ENCODE measurements around the gene AUNIP. TPM values are rescaled to one million over a fixed set of nuclear protein-coding genes. Genes with fewer than 3 reads are reported as not detected.

The AUNIP gene
- total RNA-seq, 1 experiment from 2014 or later = 22.2 TPM

DNA sequence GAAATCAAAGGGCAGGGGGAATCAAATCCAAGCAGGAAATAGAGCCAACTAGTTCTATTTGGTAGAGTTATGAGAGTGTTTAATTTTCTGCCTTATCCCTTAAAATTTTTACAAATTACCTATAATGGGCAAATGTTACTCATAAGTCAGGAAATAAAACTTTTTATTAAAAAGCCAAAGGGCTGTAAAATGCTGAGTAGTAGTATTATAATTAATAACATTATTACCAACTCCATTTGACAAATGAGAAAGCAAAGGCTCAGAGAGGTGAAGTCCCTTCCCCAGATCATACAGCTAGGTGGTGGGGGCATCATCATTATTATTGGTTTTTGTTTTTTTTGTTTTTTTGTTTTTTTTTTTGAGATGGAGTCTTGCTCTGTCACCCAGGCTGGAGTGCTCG is 55.9 kb downstream of the AUNIP start:
- TF ChIP-seq, protein P1, sequence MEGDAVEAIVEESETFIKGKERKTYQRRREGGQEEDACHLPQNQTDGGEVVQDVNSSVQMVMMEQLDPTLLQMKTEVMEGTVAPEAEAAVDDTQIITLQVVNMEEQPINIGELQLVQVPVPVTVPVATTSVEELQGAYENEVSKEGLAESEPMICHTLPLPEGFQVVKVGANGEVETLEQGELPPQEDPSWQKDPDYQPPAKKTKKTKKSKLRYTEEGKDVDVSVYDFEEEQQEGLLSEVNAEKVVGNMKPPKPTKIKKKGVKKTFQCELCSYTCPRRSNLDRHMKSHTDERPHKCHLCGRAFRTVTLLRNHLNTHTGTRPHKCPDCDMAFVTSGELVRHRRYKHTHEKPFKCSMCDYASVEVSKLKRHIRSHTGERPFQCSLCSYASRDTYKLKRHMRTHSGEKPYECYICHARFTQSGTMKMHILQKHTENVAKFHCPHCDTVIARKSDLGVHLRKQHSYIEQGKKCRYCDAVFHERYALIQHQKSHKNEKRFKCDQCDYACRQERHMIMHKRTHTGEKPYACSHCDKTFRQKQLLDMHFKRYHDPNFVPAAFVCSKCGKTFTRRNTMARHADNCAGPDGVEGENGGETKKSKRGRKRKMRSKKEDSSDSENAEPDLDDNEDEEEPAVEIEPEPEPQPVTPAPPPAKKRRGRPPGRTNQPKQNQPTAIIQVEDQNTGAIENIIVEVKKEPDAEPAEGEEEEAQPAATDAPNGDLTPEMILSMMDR (conservative IDR thresholded peaks at IDR 0.05) = no peak
- H3K9ac ChIP-seq (ENCODE audit: extremely low read depth, insufficient read length, low read length) = no peak overlapping the region
- Mint-ChIP-seq H3K4me1 (peaks cover 19 to 33% of the 10 kb centered on the region in 2 experiments), H3K27ac (no peak overlapping the region), H3K27me3 (ENCODE audit: low read depth) (peaks cover 3% of the 10 kb centered on the region; the same call in 1 of the 2 replicates), H3K9me3 (no peaks in the 10 kb centered on the region), H3K4me3 (no peak overlapping the region), H3K36me3 (ENCODE audit: insufficient read depth in 1 of 3, low read depth in 3 of 3) (peaks cover 7 to 39% (median 18%) of the 10 kb centered on the region in 3 experiments; a peak in 6 of 7 replicates)
- H4K8ac ChIP-seq (replicated peaks; ENCODE audit: insufficient read length, low read depth, low read length) = no peak overlapping the region
- H3K9me3 ChIP-seq (ENCODE audit: control insufficient read depth, low read depth, low read length) = no peaks in the 10 kb centered on the region
- no peaks in the 10 kb centered on the region for H3K79me1 ChIP-seq (ENCODE audit: insufficient read depth, low read depth, low read length, poor library complexity, severe bottlenecking)
- no peak overlapping the region for H2BK5ac ChIP-seq (ENCODE audit: insufficient read length, low read length)
- H3T11ph ChIP-seq (ENCODE audit: low read length) = no peak overlapping the region
- H4K5ac ChIP-seq (ENCODE audit: insufficient read length, low read depth, low read length) = no peak overlapping the region
- no peaks in the 10 kb centered on the region for H4K20me1 ChIP-seq (ENCODE audit: control insufficient read depth, insufficient read depth, insufficient read length)
- no peaks in the 10 kb centered on the region for H3K27me3 ChIP-seq (ENCODE audit: insufficient read depth, low read length)
- H3K18ac ChIP-seq (ENCODE audit: insufficient read length, low read depth, low read length) = no peak overlapping the region
- H4K91ac ChIP-seq (ENCODE audit: insufficient read length, low read depth, low read length) = no peak overlapping the region
- no CpG with 5 or more reads among the region's 1 CpG for WGBS (ENCODE audit: extremely low coverage, insufficient read length, low lambda C conversion rate)
- no peak for DNase-seq
- H3K14ac ChIP-seq (ENCODE audit: insufficient read depth, low read length) = no peak overlapping the region
- no peak overlapping the region for H2BK12ac ChIP-seq (ENCODE audit: insufficient read length, low read depth, low read length)
- no peak overlapping the region for H3K56ac ChIP-seq (ENCODE audit: insufficient read length, low read depth, low read length)
- no peaks in the 10 kb centered on the region for H3K4me1 ChIP-seq (ENCODE audit: insufficient read depth, low read length)
- H2BK20ac ChIP-seq (ENCODE audit: low read depth, low read length, poor library complexity, severe bottlenecking) = no peak overlapping the region
- H3K4me2 ChIP-seq (ENCODE audit: insufficient read depth, insufficient read length, low read length) = no peak overlapping the region
- H2AFZ ChIP-seq (ENCODE audit: low read length) = no peak overlapping the region
- H3K23ac ChIP-seq (ENCODE audit: insufficient read length, low read depth, low read length) = no peak overlapping the region
- H3K23me2 ChIP-seq (ENCODE audit: insufficient read length, low read depth, low read length, poor library complexity, severe bottlenecking) = peaks cover 6% of the 10 kb centered on the region
- no peak overlapping the region for H3K27ac ChIP-seq (ENCODE audit: insufficient read length, low read depth, low read length)
- H2BK120ac ChIP-seq (ENCODE audit: low read depth, low read length, poor library complexity, severe bottlenecking) = no peak overlapping the region
- no peak overlapping the region for H2AK5ac ChIP-seq (ENCODE audit: insufficient read length, low read length)
- H3K79me2 ChIP-seq (ENCODE audit: insufficient read depth, low read length) = no peaks in the 10 kb centered on the region
- no peak overlapping the region for H3K4ac ChIP-seq (ENCODE audit: low read depth, low read length)
- H2BK15ac ChIP-seq (ENCODE audit: low read depth, low read length) = no peak overlapping the region

Data from H9 (cell line).